ENCODE results near the gene UHRF1.
"Not testable (repeated sequence)": the region's sequence is repeated elsewhere in the genome, so short reads cannot be mapped to it uniquely, and the experiment has no call there.

Gene UHRF1

DNA sequence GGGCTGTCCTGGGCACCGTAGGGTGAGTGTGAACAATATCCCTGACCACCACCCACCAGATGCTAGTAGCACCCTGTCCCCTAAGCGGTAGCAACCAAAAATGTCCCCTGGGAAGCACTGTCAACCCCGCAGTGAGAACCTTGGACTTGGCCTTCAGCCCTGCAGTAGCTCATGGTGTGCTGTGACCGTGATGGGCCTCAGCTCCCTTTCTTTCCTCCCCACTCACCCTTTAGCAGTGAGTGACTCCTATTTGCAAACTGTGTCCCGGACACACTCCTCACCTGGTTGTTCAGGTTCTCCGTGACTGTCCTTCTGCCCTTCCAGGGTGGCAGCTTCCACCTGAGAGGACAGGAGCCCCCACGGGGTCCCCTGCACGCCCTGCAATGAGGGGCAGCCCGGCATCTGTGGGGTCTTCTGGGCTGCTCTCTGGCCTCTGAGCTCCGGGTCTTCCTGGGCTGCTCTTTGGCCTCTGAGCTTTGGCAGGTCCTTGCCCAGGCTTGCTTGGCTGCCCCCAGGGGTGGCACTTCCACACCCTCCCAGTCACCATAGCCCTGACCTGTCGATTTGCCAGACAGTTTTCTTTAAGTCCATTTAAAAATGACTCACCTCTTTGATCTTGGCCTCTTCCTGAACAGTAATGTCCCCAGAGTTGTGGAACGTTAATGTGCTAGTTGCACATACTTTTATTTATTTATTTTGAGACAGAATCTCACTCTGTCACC lies 63.4 kb downstream of the UHRF1 start:
- no peak for DNase-seq

DNA sequence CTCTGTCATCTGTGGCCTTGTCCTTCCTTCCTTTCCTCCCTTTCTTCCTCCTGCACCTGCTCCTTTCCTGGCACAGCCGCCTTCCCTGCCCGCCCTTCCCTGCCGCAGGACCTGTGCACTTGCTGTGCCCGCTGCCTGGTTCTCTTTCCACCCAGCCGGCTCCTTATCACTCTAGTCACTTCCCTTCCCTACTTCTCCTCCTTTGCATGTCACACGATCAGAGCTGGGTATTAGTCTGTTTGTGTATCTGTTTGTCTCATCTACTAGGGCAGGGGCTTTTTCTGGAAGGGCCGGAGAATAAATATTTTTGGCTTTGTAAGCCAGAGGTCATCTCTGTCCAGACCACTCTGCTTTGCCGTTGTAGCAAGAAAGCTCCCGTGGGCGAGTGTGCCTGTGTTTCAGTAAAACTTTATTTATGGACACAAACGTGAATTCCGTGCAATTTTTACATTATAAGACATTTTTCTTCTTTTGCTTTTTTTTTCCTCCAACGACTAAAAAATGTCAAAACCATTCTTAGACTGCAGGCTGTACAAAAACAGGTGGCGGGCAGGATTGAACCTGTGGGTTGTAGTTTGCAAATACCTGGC lies 65.7 kb downstream of the UHRF1 start:
- DNase-seq = peak; percentile 33 to 55

DNA sequence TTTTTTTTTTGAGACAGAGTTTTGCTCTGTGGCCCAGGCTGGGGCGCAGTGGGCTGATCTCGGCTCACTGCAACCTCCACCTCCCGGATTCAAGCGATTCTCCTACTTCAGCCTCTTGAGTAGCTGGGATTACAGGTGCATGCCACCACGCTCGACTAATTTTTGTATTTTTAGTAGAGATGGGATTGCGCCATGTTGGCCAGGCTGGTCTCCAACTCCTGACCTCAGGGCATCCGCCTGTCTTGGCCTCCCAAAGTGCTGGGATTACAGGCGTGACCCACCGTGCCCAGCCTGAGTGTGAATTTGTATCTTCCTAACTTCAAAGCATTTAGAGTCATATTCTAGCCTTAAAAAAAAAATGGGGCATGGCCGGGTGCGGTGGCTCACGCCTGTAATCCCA lies 66.3 kb downstream of the UHRF1 start:
- not testable (repeated sequence) for DNase-seq

DNA sequence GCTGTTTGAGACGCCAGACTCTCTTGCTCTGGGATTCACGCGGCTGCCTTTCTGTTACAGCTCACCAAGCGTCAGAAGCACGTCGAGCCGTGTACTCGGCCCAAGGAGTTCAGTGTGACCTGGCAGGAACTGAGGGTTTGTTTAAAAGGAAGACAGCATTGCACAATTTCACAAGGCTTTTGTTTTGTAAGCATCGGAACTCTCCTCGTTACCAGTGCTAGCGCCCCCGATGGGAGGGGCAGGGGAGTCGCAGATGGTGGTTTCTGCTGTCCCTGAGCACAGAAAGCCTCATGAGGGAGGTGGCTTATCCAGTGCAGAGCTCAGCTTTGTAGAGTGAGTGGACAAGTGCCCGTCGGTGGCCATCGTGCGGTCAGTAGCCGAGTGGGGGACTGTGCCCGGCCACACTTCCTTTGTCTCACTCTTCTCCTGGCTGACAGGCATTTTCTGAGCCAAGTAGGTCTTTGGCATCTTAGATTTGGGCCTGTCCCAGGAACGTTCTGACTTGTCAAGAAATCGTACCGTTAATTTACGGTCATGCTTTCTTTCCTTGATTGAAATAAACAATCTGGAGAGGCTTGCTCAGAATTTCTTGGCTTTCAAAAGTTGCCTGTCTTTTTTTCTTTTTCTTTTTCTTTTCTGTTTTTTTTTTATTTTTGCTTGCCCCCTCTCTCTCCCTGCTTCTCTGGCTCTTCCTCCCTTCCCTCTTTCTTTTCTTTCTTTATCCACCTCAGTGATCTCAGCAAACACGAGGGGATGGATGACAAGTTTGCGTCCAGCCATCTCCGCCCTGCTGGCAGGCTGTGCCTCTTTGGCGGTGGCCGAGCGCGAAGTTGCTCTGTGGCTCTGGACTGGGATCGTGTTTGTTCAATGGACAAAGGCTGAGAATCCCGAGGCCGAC lies 67.3 kb downstream of the UHRF1 start:
- DNase-seq = peak; percentile 98 to 99

DNA sequence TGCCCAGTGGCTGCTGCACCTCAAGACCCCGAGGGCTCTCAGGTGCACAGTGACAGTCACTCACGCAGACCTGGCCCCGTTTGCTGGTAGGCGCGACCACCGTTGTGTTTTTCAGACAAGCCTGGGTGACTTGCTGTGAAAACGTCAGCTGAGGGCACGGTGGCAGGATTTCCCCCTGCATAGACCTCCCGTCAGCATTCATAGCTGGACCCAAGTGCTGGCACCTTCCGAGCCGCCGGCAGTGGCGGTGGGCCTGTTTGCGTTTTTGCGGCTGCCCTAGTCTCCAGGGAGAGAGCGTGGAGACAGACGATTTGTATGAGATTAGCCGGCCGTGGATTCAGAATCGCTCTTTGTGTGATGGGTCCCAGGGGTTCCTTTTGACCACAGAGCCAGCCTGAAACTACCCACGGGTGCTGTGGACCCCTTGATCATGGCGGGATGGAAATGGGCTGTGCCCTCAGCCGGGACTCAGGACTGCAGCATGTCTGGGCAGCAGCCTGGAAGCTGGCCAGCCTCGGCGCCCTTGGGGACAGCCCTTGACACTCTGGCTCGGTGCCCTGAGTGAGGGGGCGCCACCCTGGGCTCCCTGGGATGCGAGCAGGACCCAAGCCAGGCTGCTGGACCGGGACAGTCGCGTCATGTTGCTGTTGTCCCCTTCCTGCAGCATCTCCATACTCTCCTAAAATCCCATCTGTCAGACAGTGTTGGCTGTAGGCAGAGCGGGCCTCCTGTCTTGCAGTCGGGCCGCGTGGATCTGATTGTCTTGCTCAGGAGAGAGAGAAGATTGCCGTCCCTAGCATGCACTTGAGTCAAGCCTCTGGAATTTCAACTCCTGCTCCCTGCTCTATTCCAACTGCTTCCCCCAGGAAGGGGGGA lies 68.2 kb downstream of the UHRF1 start:
- no peak for DNase-seq

DNA sequence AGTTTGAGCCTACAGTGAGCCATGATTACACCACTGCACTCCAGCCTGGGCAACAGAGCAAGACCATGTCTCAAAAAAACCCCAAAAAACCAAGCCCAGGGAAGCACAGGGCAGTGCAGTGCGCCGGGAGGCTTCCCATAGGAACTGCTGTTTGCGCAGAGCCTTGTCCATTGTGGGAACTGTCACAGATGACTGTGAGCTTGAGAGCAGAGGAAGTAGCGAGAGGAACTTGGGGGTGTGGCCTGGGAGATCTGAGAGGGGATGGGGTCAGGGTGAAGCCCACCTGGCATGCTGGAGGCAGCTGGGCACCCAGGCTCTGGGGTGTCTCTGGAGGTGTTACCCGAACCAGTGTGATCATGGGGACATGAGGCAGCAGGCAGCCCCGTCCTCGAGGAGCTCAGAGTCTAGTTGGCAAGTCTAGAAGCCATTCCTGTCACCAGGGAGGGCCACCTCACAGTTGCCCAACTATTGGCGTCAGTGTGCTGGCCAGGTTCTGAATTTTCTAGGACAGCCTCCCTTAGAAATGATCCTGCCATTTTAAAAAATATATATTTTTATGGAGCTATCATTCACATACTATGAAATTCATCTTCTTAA lies 70.0 kb downstream of the UHRF1 start:
- peak in 1 of 2 experiments; percentile 4 for DNase-seq

DNA sequence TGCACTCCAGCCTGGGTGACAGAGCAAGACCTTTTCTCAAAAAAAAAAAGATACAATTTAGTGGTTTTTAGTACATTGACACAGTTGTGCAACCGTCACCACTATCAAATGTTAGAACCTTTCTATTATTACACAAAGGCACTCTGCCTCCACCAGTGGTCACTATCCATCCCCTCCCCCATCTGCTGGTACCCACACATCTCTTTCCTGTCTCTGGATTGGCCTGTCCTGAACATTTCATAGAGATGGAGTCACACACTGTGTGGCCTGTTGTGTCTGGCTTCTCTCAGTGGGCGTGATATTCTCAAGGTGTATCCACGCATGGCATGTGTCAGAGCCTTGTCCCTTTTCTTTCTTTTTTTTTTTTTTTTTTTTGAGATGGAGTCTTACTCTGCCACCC lies 70.8 kb downstream of the UHRF1 start:
- DNase-seq = no peak

DNA sequence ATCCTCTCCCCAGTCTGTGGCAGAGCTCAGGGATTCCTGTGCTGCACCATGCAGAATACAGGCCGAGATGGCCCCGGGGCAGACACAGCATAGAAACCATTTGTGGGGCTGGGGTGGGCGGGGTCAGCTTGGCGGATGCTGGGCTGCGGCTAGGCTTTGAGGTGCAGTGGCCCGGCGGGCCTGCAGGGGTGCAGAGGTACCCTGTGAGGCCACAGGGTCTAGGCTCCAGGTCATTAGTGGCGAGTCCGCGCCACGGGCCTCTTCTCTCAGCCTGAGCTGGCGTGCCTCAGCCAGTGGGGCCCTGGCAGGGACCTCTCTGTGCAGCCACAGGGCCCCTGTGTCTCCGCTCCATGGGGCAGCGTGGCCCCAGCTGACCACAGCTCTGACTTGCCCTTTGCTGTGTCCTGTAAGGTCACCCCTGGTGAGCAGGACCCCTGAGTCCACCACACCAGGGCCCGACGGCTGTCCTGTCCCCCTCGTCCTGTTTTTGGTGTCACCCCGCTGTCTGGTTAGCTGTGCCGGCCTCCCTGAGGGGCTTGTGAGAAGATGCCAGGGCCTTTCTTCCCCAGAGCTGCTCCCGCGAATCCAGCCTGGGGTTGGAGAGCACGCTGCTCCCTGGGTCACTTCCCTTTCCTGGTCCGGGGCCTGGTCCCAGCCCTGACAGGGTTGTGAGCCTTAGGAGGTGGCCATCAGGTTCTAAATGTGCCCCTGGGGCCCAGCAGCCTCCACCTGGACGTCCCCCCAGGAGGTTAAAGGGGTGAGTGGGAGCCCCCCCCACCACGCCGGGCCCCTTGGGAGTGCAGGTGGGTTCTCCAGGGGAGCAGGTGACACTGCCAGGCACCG lies 71.8 kb downstream of the UHRF1 start:
- no peak for DNase-seq

DNA sequence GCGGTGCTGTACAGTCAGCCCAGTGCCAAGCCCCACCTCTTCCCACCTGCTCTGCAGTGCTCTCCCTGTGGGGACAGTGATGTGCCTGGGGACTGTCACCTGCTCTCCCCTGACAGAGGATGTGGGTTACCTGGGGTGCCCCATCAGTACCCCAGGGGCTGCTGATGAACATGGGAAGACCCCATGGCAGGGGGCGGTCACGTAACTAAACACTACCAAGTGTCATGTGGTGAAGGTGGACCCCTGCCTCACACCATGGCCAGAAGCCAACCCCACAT lies 72.3 kb downstream of the UHRF1 start:
- DNase-seq = no peak

DNA sequence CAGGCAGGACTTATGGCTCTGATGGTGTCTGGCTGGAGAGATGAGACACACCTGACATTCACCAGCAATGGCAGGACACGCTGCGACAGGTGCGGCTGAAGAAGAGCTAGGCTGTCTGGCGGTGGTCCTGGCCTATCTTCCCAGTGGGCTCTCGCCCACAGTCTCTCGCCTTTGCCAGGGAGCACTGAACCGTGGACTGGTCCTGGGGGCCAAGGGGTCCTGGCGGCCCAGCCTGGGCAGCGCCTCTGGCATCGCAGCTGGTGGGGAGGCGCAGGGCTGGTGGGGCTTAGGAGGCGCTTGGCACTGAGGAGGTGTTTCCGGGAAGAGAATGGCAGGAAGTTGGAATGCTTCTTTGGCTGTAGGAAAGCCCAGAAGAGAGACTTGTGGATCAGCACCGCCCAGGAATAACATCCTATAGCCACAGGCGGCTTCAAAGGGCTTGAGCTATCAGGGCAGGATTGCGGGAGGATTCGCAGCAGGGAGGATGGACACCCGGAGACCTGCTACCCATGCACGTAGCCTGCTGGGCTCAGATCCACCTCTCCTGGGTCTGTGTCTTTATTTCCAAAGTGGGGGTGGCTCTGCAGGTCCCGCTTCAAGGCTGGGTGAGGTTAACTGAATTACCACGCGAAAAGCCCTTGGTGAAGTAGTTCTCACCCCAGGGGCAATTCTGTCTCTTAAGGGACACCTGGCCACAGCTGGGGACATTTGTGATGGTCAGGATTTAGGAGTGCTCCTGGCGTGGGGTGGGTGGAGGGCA lies 74.2 kb downstream of the UHRF1 start:
- DNase-seq = no peak

DNA sequence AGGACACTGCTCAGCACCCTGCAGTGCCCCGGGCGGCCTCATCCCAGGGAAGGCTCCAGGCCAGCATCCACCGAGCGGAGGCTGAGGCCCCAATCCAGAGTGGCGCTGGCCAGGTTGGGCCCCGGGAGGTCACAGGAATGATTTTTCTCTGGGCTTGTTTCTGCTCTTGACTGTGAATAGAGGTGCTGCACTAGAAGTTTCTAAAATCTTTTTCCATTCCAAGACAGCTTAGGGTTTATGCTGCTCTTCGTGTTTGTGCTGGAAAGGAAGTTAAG lies 74.7 kb downstream of the UHRF1 start:
- no peak for DNase-seq

DNA sequence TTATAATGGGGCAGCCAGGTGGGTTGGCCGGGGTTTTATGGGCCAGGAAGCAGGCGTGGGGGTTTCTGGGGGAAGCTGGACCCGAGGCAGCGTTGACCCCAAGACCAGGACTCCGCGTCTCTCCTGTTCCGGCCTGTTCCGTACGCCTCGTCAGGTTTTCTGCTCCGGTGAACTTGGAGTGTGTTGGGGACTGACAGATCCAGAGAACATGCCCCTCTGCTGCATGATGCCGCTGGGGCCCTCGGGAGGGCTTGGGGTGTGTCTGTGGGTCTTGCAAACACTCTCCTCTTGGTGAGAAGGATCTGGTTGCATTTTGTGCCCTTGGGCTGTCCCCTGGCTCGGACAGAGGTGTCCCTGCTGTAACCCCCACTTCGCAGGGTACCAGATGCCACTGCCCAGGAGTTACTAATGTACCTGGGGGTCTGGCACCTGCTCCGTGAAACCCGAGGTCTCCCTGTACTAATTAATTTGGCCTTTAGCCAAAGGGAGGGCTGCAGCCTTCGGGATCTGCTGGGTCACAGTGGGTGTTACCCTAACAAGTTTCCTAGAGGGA lies 75.2 kb downstream of the UHRF1 start:
- DNase-seq = no peak

DNA sequence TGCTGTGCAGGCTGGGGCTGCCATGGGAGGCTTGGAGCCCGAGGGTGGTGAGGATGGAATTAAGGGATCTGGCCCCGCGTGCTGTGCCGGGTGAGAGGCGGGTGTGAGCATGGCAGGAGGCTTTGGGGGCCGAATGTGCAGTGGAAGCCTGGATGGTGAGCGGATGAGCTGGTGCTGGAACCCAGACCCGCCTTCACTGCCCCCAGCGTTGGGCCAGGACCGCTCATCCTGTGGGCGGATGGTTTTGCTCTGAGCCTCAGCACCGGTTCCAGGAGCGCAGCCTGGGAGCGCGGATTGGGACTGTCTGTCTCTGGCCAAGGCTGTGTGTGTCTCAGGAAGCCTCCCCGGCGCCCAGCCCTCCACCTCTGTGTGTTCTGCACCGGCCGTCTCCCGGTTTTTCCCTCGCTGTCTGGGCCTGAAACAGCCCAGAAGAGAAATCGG lies 76.3 kb downstream of the UHRF1 start:
- no peak for DNase-seq

DNA sequence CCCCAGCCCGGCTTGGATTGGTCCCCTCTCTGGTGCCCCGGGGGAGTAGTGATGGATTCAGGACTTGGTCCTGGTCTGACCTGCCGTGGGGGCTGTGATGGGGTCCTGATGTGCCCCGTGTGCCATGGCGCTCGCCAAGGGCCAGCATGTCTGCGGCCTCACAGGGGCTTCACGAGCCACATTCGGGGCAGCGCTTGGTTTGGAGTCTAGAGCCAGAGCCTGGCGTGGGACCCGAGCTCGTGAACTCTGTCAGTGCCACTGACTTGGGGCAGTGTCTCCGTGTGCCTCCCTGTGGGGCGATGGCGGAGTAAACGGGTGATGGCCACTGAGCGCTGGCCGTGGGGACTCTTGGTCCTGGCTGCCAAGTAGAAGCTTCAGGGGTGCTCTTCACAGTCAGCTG lies 76.8 kb downstream of the UHRF1 start:
- DNase-seq = no peak

DNA sequence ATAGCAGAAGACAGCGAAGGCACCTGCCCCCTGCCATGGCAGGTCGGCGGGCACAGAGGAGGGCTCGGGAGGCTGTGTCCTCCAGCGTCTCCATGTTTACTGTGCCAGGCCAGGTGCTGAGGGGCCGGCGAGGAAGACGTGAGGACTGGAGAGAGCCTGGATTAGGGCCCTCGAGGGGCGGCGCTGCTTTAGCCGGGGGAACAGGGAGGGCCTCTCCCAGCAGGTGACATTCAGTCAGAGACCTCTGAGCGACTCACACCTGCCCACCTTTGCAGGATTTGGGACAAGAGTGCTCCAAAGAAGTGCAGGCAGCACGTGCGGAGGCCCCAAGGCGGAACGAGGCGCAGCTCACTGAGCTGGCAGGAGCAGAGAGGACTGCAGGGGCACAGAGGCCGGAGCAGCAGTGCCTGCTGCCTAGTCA lies 77.2 kb downstream of the UHRF1 start:
- no peak for DNase-seq

DNA sequence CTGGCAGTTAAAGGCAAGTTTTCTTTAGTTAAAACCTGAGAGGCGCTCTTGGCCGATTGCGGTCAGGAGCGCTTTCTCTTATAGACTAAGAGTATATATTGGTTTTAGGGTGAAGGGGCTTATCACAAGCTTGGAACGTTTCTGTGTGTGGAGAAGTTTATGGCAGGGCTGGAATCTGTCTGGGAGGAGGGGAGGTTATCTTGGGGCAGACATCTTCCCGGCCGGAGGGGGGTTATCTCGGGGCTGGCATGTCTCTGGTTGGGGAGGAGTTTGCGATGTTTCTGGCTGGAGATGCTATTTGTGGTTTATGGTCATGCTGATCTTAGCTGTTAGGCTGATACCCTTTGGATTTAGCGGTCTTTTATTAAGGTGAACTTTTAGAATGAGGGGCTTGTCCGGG lies 78.0 kb downstream of the UHRF1 start:
- no peak for DNase-seq

DNA sequence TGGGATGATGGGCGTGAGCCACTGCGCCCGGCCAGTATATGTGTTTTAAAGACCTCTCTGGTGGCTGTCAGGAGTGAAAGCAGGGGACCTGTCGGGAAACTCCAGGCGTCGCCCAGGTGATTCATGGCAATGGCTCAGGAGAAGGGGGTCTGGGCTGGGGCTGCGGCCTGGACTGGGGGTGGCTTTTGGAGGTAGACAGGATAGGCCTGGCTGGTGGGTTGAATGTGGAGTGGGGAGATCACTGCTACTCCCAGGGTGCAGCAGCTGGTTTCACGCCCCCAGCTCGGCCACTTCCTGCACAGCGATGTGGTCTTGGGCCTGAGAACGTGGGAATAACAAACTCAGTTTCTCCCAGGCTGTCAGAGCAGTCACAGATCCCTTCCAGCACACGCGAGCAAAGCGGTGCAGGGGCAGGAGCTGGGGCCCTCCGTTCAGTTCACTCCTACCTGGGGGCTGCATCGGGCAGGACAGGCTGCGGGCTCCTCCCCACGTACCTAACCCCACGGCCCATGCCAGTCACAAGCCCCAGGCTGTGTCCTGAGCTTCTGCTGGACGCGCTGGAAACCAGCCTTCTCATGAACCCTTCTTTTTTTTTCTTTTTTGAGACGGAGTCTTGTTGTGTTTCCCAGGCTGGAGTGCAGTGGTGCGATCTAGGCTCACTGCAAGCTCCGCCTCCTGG lies 78.5 kb downstream of the UHRF1 start:
- no peak for DNase-seq

DNA sequence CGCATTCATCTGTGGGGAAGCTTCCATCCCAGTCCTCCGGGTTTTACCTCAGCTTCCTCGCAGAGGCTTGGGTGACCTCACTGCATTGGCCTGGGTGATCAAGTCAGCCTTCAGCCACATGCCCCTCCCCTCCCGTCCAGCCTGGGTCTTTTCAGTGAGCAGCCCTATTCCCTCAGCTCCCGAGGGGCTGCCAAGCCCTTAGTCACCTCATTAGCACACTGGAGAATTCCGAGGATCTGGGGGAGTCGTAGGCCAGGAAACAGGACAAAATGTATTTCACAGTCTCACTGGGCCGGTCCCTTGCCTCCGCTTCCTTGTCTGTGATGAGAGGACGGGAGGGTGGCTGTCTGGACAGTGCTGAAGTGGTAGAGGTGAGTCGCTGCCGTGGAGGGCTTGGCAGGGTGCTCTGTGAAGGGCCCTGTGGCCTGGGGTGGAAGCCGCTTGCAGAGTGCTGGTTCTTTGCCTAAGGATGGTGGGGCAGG lies 79.5 kb downstream of the UHRF1 start:
- no peak for DNase-seq

DNA sequence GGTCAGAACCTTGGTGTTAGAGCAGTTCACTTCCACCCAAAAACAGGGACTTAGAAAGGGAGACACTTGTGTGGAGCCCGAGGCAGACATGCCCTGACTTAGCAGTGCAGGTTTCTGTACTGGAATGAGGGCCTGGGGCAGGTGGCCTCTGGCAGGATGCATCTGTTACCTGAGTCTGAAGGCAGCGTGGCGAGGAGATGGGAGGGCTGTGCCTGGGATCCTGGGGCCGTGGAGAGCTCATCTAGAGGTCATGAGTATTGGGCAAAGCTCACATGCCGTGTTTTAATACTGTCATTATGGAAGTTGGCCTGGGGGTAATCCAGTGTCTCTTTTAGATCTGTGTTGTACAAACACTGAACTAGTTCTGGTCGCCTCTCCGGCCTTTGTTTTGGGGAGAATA lies 81.0 kb downstream of the UHRF1 start:
- no peak for DNase-seq

DNA sequence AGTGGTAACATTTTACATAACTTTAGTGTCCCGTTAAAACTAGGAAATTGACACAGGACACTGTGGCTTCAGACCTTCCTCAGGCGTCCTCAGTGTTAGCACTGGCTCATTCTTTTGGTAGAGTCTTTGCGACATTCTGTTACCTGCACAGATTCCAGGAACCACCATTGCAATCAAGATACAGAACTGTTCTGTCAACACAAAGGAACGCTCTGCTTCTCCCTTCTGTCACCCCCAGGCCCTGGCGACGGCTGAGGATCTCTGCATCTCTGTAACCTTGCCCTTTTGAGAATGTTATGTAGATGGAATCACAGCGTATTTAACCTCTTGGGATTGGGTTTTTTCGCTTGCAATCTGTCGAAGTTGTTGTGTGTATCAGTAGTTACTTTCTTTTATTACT lies 82.2 kb downstream of the UHRF1 start:
- DNase-seq = no peak
